ENCODE results near the gene GADL1.

GADL1 gene

GRCh38 chr3:30811151-30811795 is 83.2 kb downstream of the GADL1 start:
- Mint-ChIP-seq H3K4me3 (no peak overlapping the region), H3K36me3 (no peaks in the 10 kb centered on the region), H3K4me1 (peaks cover 6% of the 10 kb centered on the region), H3K9me3 (no peaks in the 10 kb centered on the region), H3K27me3 (peaks cover 12% of the 10 kb centered on the region), H3K27ac (no peak overlapping the region)
- CTCF ChIA-PET = no interaction called here
- no peak for DNase-seq

GRCh38 chr3:30810625-30811024 is 83.8 kb downstream of the GADL1 start:
- Mint-ChIP-seq H3K9me3 (no peaks in the 10 kb centered on the region), H3K27ac (no peak overlapping the region), H3K27me3 (peaks cover 12% of the 10 kb centered on the region), H3K4me3 (no peak overlapping the region), H3K4me1 (peaks cover 6% of the 10 kb centered on the region), H3K36me3 (no peaks in the 10 kb centered on the region)
- CTCF ChIA-PET = no interaction called here
- no peak for DNase-seq

- Mint-ChIP-seq H3K27me3 (peaks cover 7% of the 10 kb centered on the region), H3K9me3 (no peaks in the 10 kb centered on the region), H3K4me3 (no peak overlapping the region), H3K4me1 (peaks cover 2% of the 10 kb centered on the region), H3K36me3 (no peaks in the 10 kb centered on the region), H3K27ac (no peak overlapping the region)
- CTCF ChIA-PET = no interaction called here
- DNase-seq = no peak
Measured at GRCh38 chr3:30805695-30806094, 88.8 kb downstream of the GADL1 start.

GRCh38 chr3:30804984-30805383 is 89.5 kb downstream of the GADL1 start:
- Mint-ChIP-seq H3K27me3 (peaks cover 5% of the 10 kb centered on the region), H3K27ac (no peak overlapping the region), H3K36me3 (no peaks in the 10 kb centered on the region), H3K4me3 (no peak overlapping the region), H3K4me1 (no peaks in the 10 kb centered on the region), H3K9me3 (no peaks in the 10 kb centered on the region)
- no peak for DNase-seq
- CTCF ChIA-PET = no interaction called here

- Mint-ChIP-seq H3K27me3 (no peaks in the 10 kb centered on the region), H3K4me1 (no peaks in the 10 kb centered on the region), H3K36me3 (no peaks in the 10 kb centered on the region), H3K9me3 (no peaks in the 10 kb centered on the region), H3K4me3 (no peak overlapping the region), H3K27ac (no peak overlapping the region)
- no peak for DNase-seq
- CTCF ChIA-PET = no interaction called here
Measured at GRCh38 chr3:30795176-30795575, 99.3 kb downstream of the GADL1 start.

GRCh38 chr3:30793740-30794139 is 100.7 kb downstream of the GADL1 start:
- CTCF ChIA-PET = no interaction called here
- no peaks in the 10 kb centered on the region for H3K4me1 Mint-ChIP-seq
- no peak overlapping the region for H3K27ac Mint-ChIP-seq
- no peaks in the 10 kb centered on the region for H3K27me3 Mint-ChIP-seq
- DNase-seq = no peak
- H3K4me3 Mint-ChIP-seq = no peak overlapping the region
- H3K36me3 Mint-ChIP-seq = no peaks in the 10 kb centered on the region
- no peaks in the 10 kb centered on the region for H3K9me3 Mint-ChIP-seq

GRCh38 chr3:30790150-30790549 is 104.3 kb downstream of the GADL1 start:
- Mint-ChIP-seq H3K4me1 (no peaks in the 10 kb centered on the region), H3K36me3 (no peaks in the 10 kb centered on the region), H3K4me3 (no peak overlapping the region), H3K9me3 (no peaks in the 10 kb centered on the region), H3K27ac (no peak overlapping the region), H3K27me3 (peaks cover 4% of the 10 kb centered on the region)
- no peak for DNase-seq
- CTCF ChIA-PET = no interaction called here

- CTCF ChIA-PET = interaction anchor here (1.4 kb wide), 1 partner anchor 18 kb away, joined by 4 read pairs; no protein-coding TSS in a partner anchor
- Mint-ChIP-seq H3K36me3 (no peaks in the 10 kb centered on the region), H3K27me3 (peaks cover 13% of the 10 kb centered on the region), H3K9me3 (no peaks in the 10 kb centered on the region), H3K4me3 (no peak overlapping the region), H3K27ac (no peak overlapping the region), H3K4me1 (no peaks in the 10 kb centered on the region)
- DNase-seq = no peak
Measured at GRCh38 chr3:30786365-30786764, 108.1 kb downstream of the GADL1 start.

GRCh38 chr3:30779686-30780287 is 114.7 kb downstream of the GADL1 start:
- no peaks in the 10 kb centered on the region for H3K4me1 Mint-ChIP-seq
- CTCF ChIA-PET = interaction anchor here (0.9 to 1.2 kb wide), 3 partner anchors 351 to 989 kb away, joined by 3 to 5 read pairs (median 3); no protein-coding TSS in a partner anchor
- peaks cover 14% of the 10 kb centered on the region for H3K27me3 Mint-ChIP-seq
- no peak overlapping the region for H3K27ac Mint-ChIP-seq
- H3K4me3 Mint-ChIP-seq = no peak overlapping the region
- no peaks in the 10 kb centered on the region for H3K36me3 Mint-ChIP-seq
- DNase-seq = peak; percentile 28
- H3K9me3 Mint-ChIP-seq = no peaks in the 10 kb centered on the region

GRCh38 chr3:30778933-30779332 is 115.5 kb downstream of the GADL1 start:
- H3K27ac Mint-ChIP-seq = no peak overlapping the region

GRCh38 chr3:30777426-30778113 is 116.9 kb downstream of the GADL1 start:
- no peaks in the 10 kb centered on the region for H3K36me3 Mint-ChIP-seq
- no peak overlapping the region for H3K27ac Mint-ChIP-seq
- peaks cover 11% of the 10 kb centered on the region for H3K27me3 Mint-ChIP-seq
- H3K4me1 Mint-ChIP-seq = no peaks in the 10 kb centered on the region
- no peak for DNase-seq
- no peak overlapping the region for H3K4me3 Mint-ChIP-seq
- H3K9me3 Mint-ChIP-seq = no peaks in the 10 kb centered on the region
- CTCF ChIA-PET = no interaction called here

More at GRCh38 chr3:30778933-30779332, 115.5 kb downstream of the GADL1 start:
- no peaks in the 10 kb centered on the region for H3K4me1 Mint-ChIP-seq
- no peak for DNase-seq
- no peak overlapping the region for H3K4me3 Mint-ChIP-seq
- H3K36me3 Mint-ChIP-seq = no peaks in the 10 kb centered on the region
- CTCF ChIA-PET = no interaction called here
- peaks cover 11% of the 10 kb centered on the region for H3K27me3 Mint-ChIP-seq
- H3K9me3 Mint-ChIP-seq = no peaks in the 10 kb centered on the region

- Mint-ChIP-seq H3K27ac (no peak overlapping the region), H3K36me3 (no peaks in the 10 kb centered on the region), H3K9me3 (no peaks in the 10 kb centered on the region), H3K27me3 (peaks cover 6% of the 10 kb centered on the region), H3K4me3 (no peak overlapping the region), H3K4me1 (no peaks in the 10 kb centered on the region)
- CTCF ChIA-PET = no interaction called here
- DNase-seq = no peak
Measured at GRCh38 chr3:30776186-30776815, 118.2 kb downstream of the GADL1 start.

GRCh38 chr3:30775040-30775439 is 119.4 kb downstream of the GADL1 start:
- Mint-ChIP-seq H3K4me3 (no peak overlapping the region), H3K27ac (no peak overlapping the region), H3K9me3 (no peaks in the 10 kb centered on the region), H3K36me3 (no peaks in the 10 kb centered on the region), H3K27me3 (peaks cover 4% of the 10 kb centered on the region), H3K4me1 (no peaks in the 10 kb centered on the region)
- no peak for DNase-seq
- CTCF ChIA-PET = no interaction called here

- H3K4me3 Mint-ChIP-seq = no peak overlapping the region
- CTCF ChIA-PET = no interaction called here
- DNase-seq = no peak
- H3K27me3 Mint-ChIP-seq = peaks cover 5% of the 10 kb centered on the region
- H3K27ac Mint-ChIP-seq = no peak overlapping the region
- no peaks in the 10 kb centered on the region for H3K9me3 Mint-ChIP-seq
- H3K36me3 Mint-ChIP-seq = no peaks in the 10 kb centered on the region
- peaks cover 3% of the 10 kb centered on the region for H3K4me1 Mint-ChIP-seq
Measured at GRCh38 chr3:30774062-30774461, 120.4 kb downstream of the GADL1 start.
